GM19468 (cell line): ENCODE measurements around the gene RPS27.

ENCODE experiments used
- ATAC-seq: cut with Tn5 transposase; IDR thresholded peaks from one replicate; pipeline ENCODE4 v1.9.1; 2021; ENCODE audit warnings: mild to moderate bottlenecking, moderate library complexity, moderate number of reproducible peaks; ENCODE audit not compliant: unreplicated experiment; ENCODE audit errors: extremely low read depth

The RPS27 gene

GRCh38 chr1:153990468-153991150, at the start of gene RPS27:
Gene RPS27, plus strand, starts transcription at chr1:153990762. Its CDS starts 35 bp downstream, at chr1:153990797.
- ATAC-seq = peak; percentile 54

DNA sequence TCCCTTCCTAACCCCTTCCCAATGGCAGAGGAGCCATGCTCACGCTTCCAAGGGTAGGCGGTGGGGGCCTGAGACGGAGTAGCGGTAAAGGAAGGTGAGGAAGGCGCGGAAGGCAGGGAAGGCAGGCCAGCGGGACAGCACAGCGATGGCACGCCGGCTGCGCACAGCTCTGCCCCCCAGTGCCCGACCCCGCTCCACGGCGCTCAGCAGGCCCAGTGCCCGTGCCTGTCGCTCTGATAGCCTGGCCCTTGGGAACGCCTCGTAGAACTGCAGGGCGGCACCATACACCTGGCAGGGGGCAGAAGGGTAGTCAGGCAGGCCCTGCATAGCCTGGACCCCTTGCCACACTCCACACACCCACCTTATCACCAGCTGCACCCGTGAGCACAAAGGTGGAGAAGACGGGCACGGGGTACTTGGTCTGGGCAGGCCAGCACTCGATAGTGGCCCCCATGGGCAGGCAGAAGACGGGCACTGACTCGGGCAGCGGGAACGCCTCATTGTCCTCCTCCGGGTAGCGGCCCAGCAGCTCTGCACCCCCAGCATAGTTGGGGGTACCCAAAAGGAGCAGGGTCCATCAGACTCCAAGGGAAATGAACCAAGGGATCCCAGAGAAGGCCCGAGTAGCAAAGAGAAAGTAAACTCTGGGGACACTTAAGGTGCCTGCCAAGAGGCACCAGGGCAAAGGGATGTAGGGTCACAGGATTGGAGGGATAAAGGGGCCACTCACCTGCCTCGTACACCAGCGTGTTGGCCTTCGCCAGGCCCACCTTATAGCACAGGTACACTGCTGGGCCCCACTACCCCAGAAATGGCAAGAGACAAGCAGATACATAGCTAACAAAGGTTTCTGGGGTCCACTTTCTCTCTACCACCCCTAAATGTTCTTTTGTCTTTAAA, 48.5 kb upstream of the RPS27 start:
- ATAC-seq = no peak

DNA sequence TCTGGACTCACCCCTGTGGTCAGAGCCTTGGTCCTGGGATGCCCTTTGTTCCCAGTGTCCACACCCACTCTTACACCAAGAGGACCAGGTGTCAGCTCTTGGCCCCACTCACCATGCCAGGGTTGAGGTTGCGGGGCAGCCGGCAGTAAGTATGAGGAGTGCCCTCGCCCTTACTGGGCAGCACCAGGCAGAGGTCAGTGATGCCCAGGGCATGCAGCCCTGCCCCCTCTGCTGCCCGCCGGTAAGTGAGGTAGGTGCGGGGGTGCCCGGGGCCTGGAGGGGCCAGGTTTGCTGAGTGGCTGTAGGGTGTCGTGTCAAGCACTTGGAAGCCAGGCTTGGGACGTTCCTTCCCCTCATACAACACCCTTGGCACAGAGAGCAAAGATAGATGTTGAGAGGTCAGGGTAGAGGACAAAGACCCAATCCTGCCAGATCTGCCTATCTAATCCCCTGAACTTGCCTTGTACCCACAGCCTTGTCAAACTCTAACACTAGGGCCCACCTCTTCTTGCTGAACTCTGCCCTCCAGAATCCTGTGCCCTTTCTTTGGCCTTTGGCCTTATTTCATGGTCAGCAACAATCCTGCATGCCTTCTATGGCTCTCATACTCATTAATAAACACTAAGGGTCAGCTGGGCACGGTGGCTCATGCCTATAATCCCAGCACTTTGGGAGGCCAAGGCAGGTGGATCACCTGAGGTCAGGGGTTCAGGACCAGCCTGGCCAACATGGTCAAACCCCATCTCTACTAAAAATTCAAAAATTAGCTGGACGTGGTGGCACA, 47.6 kb upstream of the RPS27 start:
- ATAC-seq = no peak

DNA sequence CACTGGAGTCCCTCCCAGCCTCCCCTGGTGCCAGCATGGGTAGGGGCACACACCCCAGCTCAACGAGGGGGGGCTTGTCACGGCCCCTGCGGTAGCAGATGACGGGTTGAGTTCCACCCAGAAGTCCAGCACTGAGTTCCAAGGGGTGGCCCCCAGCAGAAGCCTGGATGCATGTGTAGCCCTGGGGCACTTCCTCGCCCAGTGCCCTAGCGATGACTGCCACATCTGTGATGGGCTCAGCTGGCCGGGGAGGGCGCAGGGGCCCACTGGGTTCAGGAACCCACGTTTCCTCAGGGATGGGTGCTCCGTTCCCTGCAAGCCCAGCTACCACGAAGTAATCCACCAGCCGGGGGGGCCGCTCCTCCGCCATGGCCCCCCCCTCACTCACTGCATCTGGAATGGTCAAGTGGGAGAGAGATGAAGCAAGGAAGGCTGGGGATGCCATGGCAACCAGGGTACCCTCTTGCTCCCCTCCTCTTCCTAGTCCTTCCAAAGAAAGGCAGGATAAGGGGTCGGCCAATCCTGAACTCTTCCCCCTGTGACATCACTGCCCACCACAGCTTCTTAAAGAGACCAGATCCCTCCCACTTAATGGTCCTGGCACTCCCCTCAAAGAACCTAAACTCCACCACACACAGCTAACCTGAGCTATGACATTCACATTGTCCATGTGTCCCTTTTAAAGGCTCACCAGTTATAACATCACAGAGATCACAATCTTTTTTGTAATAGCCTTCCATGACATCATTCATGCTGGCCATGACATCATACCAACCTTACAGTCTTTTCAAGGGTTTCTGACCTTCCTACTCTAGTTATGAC, 46.3 kb upstream of the RPS27 start:
- ATAC-seq = no peak

GRCh38 chr1:153944827-153945117, 45.8 kb upstream of the RPS27 start:
- no peak for ATAC-seq

DNA sequence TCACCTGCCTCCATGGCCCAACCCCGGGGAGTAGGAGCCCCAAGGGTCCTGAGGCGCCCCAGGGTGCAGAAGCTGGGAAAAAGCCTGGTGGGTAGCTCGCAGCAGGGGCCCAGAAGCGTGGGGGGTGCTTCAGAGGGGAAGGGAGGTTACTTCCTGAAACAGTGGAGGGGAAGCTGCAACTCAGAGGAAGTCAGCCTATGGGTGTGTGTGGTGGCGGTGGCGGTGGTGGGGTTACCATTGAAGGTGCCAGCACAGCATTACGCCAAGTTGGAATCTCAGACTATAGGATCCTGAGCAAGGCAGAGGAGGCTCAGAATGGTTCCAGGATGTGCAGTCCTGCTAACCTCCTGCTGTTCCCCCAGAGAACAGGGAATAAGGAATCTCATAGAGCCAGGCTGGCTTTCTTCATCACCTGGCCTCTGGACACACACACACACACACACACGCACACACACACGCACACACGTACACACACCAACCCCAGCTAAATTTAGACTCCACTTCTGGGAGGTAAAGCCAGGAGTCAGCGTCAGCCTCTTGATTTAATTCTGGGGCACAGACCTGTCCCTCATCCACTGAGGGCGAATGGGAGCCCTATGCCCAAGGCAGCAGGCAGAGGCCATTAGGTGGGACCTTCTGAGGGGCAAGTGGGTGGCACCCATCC, 45.3 kb upstream of the RPS27 start:
- ATAC-seq = no peak

DNA sequence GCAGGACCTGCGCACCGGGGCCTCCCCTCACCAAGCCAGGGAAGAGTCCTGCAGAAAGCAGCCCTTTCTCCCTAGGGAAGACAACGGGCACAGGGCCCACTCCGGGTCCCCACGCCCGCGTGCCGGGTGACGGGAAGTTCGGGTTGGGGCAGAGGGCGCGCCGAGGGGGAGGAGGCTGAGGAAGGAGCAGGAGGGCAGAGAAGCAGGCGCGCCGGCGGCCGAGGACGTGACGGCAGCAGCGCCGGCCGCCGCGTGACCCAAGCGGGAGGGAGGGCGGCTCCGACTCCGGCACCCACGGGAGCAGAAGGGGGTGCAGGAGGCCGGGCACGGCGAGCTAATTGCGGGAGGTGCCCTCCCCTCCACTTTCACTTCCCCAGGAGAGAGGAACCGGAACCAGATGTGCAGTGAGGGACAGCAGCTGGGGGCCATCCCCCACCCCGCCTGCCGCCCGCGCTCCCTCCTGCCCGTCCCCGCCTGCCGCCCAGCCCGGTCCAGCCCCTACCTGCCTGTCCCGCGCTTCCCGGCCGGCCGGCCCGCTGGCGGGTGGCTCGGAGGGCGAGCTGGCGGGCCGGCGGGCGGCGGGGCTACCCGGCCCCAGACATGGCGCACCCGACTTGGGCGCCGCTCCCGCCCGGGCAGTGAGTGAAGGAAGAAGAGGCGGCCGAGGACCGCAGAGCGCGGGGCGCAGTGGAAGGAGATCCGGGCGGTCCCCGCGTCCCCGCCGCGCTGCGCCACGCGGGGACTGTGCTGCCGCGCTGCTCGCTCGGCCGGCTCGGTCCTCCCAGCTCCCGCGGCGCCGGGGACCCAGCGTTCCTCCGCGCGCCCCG, 44.6 kb upstream of the RPS27 start:
- peak; percentile 56 for ATAC-seq

DNA sequence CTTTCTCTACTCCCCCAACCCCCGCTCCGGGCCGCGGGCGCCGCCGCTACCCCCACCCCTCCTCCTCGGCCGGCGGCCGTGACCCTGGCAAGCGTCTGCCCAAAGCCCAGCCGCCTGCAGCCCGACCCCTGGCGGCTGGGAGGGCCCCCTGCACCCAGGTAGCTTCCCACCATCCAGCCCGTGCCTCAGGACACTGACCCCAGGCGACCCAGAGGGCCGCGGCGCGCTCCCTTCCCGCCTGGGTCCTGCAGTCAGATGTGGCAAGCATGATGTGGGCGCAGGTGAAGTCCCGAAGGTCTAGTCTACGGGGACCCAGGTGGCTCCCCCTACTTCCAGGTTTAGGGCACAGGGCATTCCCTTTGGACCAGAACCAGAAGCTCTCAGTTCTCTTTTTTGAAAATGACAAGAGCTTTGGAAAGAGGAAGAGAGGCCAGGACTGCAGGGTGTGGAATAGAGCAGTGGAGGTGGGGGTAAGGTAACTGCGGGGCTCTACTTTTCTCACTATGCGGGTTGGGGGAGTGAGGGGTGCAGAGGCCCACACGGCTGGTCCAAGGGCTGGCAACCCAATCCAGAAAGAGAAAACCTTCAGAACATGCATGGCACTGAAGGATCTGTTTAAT, 43.8 kb upstream of the RPS27 start, which contains the start of gene DENND4B:
Gene DENND4B, minus strand, starts transcription at position 97 of the 620 bp plus-strand sequence. CDS start 2,344 bp downstream, outside the sequence.
- ATAC-seq = peak; percentile 30

- ATAC-seq = no peak
These were observed 39.4 kb upstream of the RPS27 start for GRCh38 chr1:153951183-153951582.

DNA sequence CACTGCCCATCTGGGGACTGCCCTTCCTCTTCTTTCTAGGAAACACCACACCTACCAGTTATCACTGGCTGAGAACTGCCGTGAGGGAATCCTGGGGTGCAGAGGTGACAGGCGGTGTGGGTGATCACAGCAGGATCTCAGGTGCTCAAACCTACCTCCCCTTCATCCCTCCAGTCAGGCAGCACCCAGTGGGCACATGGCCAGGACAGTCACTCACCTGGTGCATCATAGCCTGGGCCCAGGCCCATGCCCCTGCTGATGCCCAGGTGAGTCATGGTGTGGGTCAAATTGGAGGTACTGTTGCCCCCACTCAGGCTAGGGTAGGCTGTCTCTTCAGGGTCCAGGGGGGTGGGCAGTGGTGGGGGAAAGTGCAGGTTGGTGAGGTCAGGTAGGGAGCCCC, 38.8 kb upstream of the RPS27 start:
- ATAC-seq = no peak

GRCh38 chr1:153953859-153954365, 36.6 kb upstream of the RPS27 start:
- no peak for ATAC-seq

GRCh38 chr1:153954826-153955225, 35.7 kb upstream of the RPS27 start:
- ATAC-seq = no peak

- no peak for ATAC-seq
These were observed 33.4 kb upstream of the RPS27 start for GRCh38 chr1:153956997-153957715.

GRCh38 chr1:153957744-153958110, 32.8 kb upstream of the RPS27 start:
- no peak for ATAC-seq

DNA sequence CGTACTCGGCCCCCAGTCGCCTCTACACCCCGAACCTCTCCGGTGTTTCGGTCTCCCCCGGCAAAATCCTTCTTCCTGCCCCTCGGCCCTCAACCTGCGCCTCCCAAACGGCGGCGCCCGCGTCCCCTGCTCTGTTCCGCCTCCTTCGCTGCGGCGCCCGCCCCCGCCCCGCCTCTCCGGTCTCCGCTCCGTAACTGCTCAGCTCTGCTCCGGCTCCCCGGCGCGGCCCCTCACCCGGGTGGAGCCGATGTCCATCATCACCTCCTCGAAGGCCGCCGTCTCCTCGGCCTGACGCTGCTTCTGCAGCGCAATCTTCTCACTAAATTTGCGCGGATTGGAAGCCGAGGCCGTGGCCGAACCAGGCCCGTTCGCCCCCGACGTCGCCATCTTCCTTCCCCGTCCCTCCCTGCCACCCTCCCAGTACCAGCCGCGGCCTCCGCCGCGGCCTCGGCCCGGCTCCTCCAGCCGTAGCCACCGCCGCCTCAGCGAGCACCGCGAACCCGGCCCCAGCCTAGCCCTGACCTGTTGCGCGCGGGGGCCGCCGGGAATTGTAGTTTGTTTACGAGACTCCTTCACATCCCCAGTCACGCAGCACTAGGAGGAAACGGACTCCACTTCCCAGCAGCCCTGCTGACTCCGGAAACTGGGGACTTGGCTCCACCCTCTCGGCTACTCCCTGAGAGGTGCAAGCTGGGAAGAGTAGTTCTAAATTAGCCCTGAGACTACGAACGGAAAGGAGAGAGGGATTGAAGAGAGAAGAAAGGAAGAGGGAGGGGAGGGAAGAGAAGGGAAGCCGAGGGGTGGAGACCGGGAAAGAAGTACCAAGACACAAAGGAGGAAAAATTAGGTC, 32.2 kb upstream of the RPS27 start, which contains the start of gene CRTC2:
Gene CRTC2, minus strand, starts transcription at position 502 of the 850 bp plus-strand sequence. Its CDS starts 115 bp downstream, at position 387.
- peak; percentile 52 for ATAC-seq

DNA sequence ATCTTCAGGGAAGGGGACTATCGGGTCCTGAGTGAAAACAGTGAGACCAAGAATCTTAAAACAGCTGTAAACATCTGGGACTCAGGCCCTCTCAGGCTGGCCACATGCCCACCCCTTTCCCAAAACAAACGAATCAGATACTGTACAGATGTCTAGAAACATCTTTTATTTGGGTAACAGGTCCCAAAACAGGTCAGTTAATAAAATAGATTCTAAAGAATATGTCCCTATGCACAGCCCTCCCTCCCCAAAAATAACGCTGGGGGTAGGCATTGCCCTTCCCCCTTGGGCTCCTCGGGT, 31.7 kb upstream of the RPS27 start:
- no peak for ATAC-seq

- no peak for ATAC-seq
These were observed 31.1 kb upstream of the RPS27 start for GRCh38 chr1:153959454-153959853.
